AG04449 (cell line): ENCODE data around the gene IGSF21.

Experiments used
- CTCF ChIA-PET: fragments of 350-600 bp; formaldehyde crosslinking; extraction: SDS; loops from one replicate; lab custom pipeline; 2021; ENCODE audit warnings: antibody characterized with exemption; lab: Yijun Ruan, JAX
- POLR2A ChIA-PET: fragments of 400-600, 350-600 bp; formaldehyde crosslinking; extraction: SDS; loops from one replicate; lab custom pipeline; 2020; ENCODE audit warnings: antibody characterized with exemption, inconsistent platforms; lab: Yijun Ruan, JAX
- DNase-seq: peaks from one replicate; pipeline ENCODE4 v3.0.0-alpha.2; 2010; ENCODE audit warnings: low read depth, low spot score
- H3K4me3 ChIP-seq: 2 replicates; pipeline ENCODE4 v1.5.1; 2011; ENCODE audit warnings: low read depth, mild to moderate bottlenecking, control low read depth, low read length
- TF ChIP-seq, protein P1 (sequence below): IDR thresholded peaks from one replicate; pipeline ENCODE4 v1.5.1; 2011; ENCODE audit warnings: mild to moderate bottlenecking, moderate library complexity, low read length, control low read depth, inconsistent platforms; ENCODE audit not compliant: insufficient read depth; ENCODE audit errors: missing control alignments

The IGSF21 gene

DNA sequence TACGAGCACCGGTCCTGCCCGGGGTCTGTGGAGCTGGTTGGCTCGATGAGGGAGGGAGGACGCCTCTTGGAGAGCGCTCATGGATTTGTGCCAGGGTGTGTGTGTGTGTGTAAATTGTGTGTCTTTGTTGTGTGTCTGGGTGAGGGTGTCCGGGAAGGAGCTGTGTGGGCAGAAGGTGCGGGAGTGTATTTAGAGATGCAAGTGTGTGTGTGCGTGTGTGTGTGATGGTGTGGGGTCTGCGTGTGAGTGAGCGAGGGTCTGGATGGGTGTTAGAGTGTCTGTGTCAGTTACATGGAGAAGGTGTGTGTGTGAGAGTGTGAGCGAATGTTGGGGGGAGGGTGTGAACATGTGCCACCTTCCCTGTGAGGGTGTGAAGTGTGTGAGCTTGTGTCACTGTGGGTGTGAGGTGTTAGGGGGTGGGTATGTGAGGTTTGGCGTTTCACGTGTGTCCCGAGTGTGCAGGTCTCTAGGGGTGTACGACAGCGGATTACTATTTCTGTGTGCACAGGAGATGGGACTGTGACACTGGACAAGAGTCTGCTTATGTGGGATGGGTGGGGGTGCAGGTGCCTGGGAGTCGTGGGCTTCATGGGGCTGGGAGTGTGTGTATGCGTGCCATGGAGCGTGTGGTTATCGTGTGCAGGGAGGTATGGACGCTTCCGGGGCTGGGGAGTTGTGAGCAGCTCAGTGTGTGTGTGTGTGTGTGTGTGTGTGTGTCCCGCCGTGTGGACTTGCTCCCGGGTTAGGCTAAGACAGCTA is 880 bp downstream of the IGSF21 start:
- H3K4me3 ChIP-seq, result no peak overlapping the region
- CTCF ChIA-PET, result no interaction called here
- POLR2A ChIA-PET, result no interaction called here
- TF ChIP-seq, protein P1, sequence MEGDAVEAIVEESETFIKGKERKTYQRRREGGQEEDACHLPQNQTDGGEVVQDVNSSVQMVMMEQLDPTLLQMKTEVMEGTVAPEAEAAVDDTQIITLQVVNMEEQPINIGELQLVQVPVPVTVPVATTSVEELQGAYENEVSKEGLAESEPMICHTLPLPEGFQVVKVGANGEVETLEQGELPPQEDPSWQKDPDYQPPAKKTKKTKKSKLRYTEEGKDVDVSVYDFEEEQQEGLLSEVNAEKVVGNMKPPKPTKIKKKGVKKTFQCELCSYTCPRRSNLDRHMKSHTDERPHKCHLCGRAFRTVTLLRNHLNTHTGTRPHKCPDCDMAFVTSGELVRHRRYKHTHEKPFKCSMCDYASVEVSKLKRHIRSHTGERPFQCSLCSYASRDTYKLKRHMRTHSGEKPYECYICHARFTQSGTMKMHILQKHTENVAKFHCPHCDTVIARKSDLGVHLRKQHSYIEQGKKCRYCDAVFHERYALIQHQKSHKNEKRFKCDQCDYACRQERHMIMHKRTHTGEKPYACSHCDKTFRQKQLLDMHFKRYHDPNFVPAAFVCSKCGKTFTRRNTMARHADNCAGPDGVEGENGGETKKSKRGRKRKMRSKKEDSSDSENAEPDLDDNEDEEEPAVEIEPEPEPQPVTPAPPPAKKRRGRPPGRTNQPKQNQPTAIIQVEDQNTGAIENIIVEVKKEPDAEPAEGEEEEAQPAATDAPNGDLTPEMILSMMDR, result no peak
- no peak for DNase-seq

DNA sequence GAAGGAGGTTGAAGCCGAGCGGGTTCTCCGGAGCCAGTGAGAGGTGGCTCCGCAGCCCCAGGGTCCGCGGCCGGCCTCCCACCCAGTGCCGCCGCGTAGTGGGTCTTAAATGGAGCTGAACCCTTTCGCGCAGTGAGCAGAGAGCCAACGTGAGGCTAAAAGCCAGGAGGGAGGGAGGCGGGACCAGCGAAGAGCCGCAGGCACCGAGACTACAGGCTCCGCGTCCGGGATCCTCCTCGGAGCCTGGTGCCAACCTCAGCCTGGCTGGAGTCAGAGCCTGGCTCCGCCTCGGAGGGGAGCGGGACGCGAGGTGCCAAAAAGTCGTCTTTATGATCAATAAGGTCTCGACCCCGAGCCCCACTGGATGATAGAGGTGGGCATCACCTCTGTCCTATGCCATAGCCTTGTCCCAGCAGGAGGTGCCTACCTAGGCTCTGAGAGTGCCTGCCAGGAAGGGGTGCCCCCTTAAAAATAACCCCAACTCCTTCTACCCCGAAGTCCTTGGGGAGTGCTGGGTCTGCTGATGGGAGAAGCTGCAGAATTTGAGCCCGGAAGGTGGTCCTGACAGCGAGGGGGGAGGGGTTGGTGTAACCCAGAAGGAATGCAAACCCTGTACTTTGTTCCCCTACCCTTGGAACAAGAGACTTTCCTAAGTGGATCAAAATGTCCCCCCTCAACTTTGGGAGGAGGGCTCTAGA is 1.6 kb downstream of the IGSF21 start:
- TF ChIP-seq, protein P1, result no peak
- ChIA-PET CTCF (no interaction called here), POLR2A (no interaction called here)
- H3K4me3 ChIP-seq, result no peak overlapping the region
- DNase-seq, result no peak

DNA sequence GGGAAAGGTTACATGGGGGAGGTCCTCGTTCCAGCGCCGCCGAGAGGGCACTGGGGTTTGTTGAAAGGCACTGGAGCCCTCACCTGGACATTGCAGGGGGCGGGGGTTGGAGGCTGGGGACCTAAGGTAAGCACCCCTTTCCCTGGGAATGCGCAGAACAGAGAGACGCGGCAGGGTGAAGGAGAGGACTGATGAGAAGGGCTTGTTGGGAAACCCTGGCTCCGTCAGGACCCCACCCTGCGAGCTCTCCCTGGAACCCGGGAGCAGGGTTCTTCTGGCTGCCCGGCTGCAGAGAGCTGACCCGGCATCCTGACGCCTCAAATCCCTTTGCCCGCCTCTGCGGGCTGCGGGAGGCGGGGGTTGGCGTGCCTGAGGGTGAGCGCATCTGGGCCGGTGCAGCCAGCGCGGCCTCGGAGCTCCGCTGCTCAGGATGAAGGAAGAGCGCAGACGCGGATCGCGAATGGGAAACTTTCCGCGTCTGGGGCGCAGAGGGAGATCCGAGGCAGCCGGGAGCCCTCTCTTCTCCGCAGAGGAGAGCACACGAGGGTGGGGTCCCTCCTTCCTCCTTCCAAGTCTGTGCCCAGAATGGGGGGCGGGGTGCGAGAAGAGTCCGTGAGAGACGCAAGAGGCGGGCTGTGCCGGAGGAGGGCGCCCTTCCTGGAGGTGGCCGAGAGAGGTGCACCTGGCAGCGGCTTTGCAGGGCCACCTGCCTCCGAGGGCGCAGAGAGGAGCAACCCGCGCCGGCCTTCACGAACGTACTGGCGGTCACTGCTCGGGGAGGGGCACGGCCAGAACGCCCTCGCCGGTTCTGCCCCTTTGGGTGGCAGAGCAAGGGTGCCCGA is 2.4 kb downstream of the IGSF21 start:
- CTCF ChIA-PET, result no interaction called here
- POLR2A ChIA-PET, result no interaction called here
- no peak for DNase-seq
- TF ChIP-seq, protein P1, result no peak
- H3K4me3 ChIP-seq, result no peak overlapping the region

DNA sequence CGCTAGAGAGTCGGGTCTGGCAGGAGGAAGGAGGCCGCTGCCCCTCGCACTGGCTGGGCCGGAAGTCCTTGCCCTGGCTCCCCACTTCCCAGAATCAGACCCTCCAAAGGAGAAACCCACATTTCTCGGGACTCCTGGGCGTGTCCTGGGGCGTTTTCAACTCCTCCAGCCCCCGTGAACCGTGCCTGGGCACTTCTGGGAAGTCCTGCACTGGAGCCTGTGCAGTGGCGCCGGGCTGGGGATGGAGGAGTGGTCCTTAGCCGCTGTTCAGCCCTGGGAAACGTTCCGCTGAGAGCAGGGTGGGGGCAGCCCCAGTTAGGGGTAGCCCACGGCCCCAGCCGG is 3.0 kb downstream of the IGSF21 start:
- POLR2A ChIA-PET, result no interaction called here
- no peak overlapping the region for H3K4me3 ChIP-seq
- CTCF ChIA-PET, result no interaction called here
- no peak for DNase-seq
- TF ChIP-seq, protein P1, result no peak

DNA sequence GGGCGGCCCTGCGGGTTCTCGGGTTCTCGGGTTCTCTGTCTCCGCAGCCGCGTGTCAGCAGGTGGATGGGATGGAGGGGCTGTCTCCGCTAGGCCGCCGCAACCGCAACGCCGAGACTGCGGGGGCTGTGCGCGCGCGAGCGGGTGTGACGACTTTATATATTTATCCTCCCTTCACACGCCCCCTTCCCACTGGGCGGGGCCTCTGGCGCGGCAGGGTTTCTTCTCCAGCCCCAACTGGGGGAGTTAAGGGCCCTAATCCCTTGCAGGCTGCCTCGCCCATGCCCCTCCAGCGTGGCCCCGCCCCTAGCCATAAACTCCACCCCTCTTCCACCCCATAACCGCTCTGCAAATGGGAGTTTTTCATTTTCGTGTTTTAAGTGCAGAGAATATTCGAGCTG is 3.4 kb downstream of the IGSF21 start:
- DNase-seq, result no peak
- ChIA-PET CTCF (interaction anchor here (2.6 kb wide), 1 partner anchor 11 kb away, joined by 9 read pairs; no protein-coding TSS in a partner anchor), POLR2A (no interaction called here)
- no peak overlapping the region for H3K4me3 ChIP-seq
- TF ChIP-seq, protein P1, result no peak
